Activated CD4-positive, alpha-beta T cell treated with anti-CD3 and anti-CD28 coated beads, Interleukin-2, amount 50 U/mL, for 16 hours (primary cell): ENCODE results near the gene EIF4G1.
"Not testable (repeated sequence)": the region's sequence is repeated elsewhere in the genome, so short reads cannot be mapped to it uniquely, and the experiment has no call there.

Experiments used
- DNase-seq: peaks from one replicate; pipeline ENCODE4 v3.0.0-alpha.2; 2020

EIF4G1 gene

GRCh38 chr3:184314363-184314699, at the start of gene EIF4G1:
Gene EIF4G1 (plus strand): TSS chr3:184314606. CDS start chr3:184315797, 1,191 bp downstream.
- DNase-seq = peak; percentile 95

- not testable (repeated sequence) for DNase-seq
These were observed 47.2 kb upstream of the EIF4G1 start for GRCh38 chr3:184267249-184267648.

- no peak for DNase-seq
These were observed 42.1 kb upstream of the EIF4G1 start for GRCh38 chr3:184272269-184272668.

- DNase-seq = no peak
These were observed 39.1 kb upstream of the EIF4G1 start for GRCh38 chr3:184275381-184275701.

- no peak for DNase-seq
These were observed 38.2 kb upstream of the EIF4G1 start, which contains the start of gene ECE2 for GRCh38 chr3:184275961-184276910. Gene ECE2 (plus strand): TSS chr3:184276022. CDS start chr3:184276154, 132 bp downstream.

- DNase-seq = no peak
These were observed 37.0 kb upstream of the EIF4G1 start for GRCh38 chr3:184277366-184277765.

GRCh38 chr3:184282941-184283340, 31.5 kb upstream of the EIF4G1 start:
- no peak for DNase-seq

GRCh38 chr3:184283681-184284080, 30.7 kb upstream of the EIF4G1 start:
- DNase-seq = no peak

GRCh38 chr3:184284696-184285095, 29.7 kb upstream of the EIF4G1 start:
- peak; percentile 27 for DNase-seq

GRCh38 chr3:184289426-184289938, 24.9 kb upstream of the EIF4G1 start:
- DNase-seq = peak; percentile 69

GRCh38 chr3:184290331-184290730, 24.1 kb upstream of the EIF4G1 start:
- DNase-seq = no peak

- no peak for DNase-seq
These were observed 23.2 kb upstream of the EIF4G1 start for GRCh38 chr3:184291044-184291737.

- no peak for DNase-seq
These were observed 22.5 kb upstream of the EIF4G1 start for GRCh38 chr3:184291738-184292445.

GRCh38 chr3:184295771-184296170, 18.6 kb upstream of the EIF4G1 start:
- no peak for DNase-seq

- no peak for DNase-seq
These were observed 17.8 kb upstream of the EIF4G1 start for GRCh38 chr3:184296616-184297015.

GRCh38 chr3:184298759-184299487, 15.5 kb upstream of the EIF4G1 start, which contains the start of gene PSMD2:
Gene PSMD2 (plus strand): TSS chr3:184299241. CDS start chr3:184299267, 26 bp downstream.
- peak; percentile 99 for DNase-seq

- DNase-seq = no peak
These were observed 14.7 kb upstream of the EIF4G1 start for GRCh38 chr3:184299488-184300377.

- no peak for DNase-seq
These were observed 14.1 kb upstream of the EIF4G1 start for GRCh38 chr3:184300378-184300720.

- no peak for DNase-seq
These were observed 8.8 kb upstream of the EIF4G1 start for GRCh38 chr3:184305577-184305976.

- DNase-seq = no peak
These were observed 7.9 kb upstream of the EIF4G1 start for GRCh38 chr3:184306341-184306972.

- DNase-seq = no peak
These were observed 6.5 kb upstream of the EIF4G1 start for GRCh38 chr3:184307915-184308314.
